Measurements from ENCODE around the gene HINT1.
"Not testable (repeated sequence)": the region's sequence is repeated elsewhere in the genome, so short reads cannot be mapped to it uniquely, and the experiment has no call there.

The HINT1 gene

DNA sequence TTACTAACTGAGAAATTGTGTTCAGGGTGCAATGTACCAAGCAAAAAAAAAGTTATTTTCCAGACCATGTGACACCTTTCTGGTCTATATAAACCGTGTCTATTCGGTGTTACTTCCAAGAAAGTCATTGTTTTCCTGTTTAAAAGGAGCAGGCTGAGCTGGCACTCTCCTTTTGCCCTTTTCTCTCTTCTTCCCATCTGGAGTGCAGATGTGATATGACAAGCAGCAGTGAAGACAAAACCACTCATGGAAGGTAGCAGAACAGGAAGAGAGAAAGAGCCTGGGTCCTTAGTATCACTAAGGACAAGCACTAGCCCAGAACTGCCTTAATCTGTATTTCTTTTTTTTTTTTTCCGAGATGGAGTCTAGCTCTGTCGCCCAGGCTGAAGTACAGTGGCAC is 31.3 kb upstream of the HINT1 start:
- H3K4me3 ChIP-seq (ENCODE audit: low read depth, low read length), result no peak overlapping the region
- no peaks in the 10 kb centered on the region for H3K4me1 ChIP-seq (ENCODE audit: control insufficient read depth, insufficient read depth, low read length)
- no peaks in the 10 kb centered on the region for H3K9me3 ChIP-seq (ENCODE audit: control insufficient read depth, insufficient read depth, low read length)
- no peak overlapping the region for H3K9ac ChIP-seq (ENCODE audit: low read depth, low read length)
- H3K36me3 ChIP-seq (ENCODE audit: control insufficient read depth, insufficient read depth, low read length), result no peaks in the 10 kb centered on the region
- no peaks in the 10 kb centered on the region for H3K27me3 ChIP-seq (ENCODE audit: control insufficient read depth, insufficient read depth, low read length)

GRCh38 chr5:131195696-131196095 is 30.6 kb upstream of the HINT1 start:
- no peaks in the 10 kb centered on the region for H3K9me3 ChIP-seq (ENCODE audit: control insufficient read depth, insufficient read depth, low read length)
- no peak overlapping the region for H3K9ac ChIP-seq (ENCODE audit: low read depth, low read length)
- H3K4me3 ChIP-seq (ENCODE audit: low read depth, low read length), result no peak overlapping the region
- H3K36me3 ChIP-seq (ENCODE audit: control insufficient read depth, insufficient read depth, low read length), result no peaks in the 10 kb centered on the region
- no peaks in the 10 kb centered on the region for H3K27me3 ChIP-seq (ENCODE audit: control insufficient read depth, insufficient read depth, low read length)
- H3K4me1 ChIP-seq (ENCODE audit: control insufficient read depth, insufficient read depth, low read length), result no peaks in the 10 kb centered on the region

GRCh38 chr5:131194725-131195124 is 29.7 kb upstream of the HINT1 start:
- H3K36me3 ChIP-seq (ENCODE audit: control insufficient read depth, insufficient read depth, low read length), result no peaks in the 10 kb centered on the region

DNA sequence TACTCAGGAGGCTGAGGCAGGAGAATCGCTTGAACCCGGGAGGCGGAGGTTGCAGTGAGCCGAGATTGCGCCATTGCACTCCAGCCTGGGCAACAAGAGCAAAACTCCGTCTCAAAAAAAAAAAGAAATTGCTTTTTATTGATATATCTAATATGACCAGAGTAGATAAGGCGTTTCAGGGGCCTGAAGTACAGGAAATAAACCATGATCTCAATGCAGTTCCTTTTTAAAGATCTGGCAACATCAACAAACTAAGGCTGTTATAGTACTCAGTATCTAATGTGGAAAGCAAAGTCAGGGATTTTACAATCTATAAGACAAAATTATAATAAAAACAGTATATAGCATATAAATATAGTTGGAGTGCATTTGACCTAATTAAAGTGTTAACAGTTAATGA is 28.8 kb upstream of the HINT1 start:
- not testable (repeated sequence) for H3K4me1 ChIP-seq (ENCODE audit: control insufficient read depth, insufficient read depth, low read length); H3K36me3 ChIP-seq (ENCODE audit: control insufficient read depth, insufficient read depth, low read length); H3K9me3 ChIP-seq (ENCODE audit: control insufficient read depth, insufficient read depth, low read length); H3K9ac ChIP-seq (ENCODE audit: low read depth, low read length); H3K27me3 ChIP-seq (ENCODE audit: control insufficient read depth, insufficient read depth, low read length); H3K4me3 ChIP-seq (ENCODE audit: low read depth, low read length)

More at GRCh38 chr5:131194725-131195124, 29.7 kb upstream of the HINT1 start:
- Histone ChIP-seq H3K9ac (ENCODE audit: low read depth, low read length) (no peak overlapping the region), H3K27me3 (ENCODE audit: control insufficient read depth, insufficient read depth, low read length) (no peaks in the 10 kb centered on the region), H3K9me3 (ENCODE audit: control insufficient read depth, insufficient read depth, low read length) (no peaks in the 10 kb centered on the region), H3K4me3 (ENCODE audit: low read depth, low read length) (no peak overlapping the region), H3K4me1 (ENCODE audit: control insufficient read depth, insufficient read depth, low read length) (no peaks in the 10 kb centered on the region)

DNA sequence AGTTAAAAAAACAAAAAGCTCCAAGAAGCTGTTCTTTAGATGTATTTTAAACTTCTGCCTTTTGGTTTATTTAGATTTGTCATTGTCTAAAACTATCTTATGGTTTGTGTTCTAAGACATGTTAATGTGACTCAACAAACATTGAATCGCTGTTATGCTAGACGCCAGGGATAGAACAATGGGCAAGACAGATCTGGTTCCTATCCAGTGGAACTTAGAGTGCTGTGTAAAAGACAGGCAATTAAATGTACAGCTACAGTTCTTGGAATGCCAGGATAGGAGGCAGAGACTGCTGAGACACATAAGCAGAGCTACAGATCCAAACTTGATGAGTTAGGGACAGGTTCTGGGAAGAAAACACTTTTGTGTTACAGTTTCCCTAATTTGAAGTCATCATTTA is 28.1 kb upstream of the HINT1 start:
- Histone ChIP-seq H3K4me3 (ENCODE audit: low read depth, low read length) (no peak overlapping the region), H3K36me3 (ENCODE audit: control insufficient read depth, insufficient read depth, low read length) (no peaks in the 10 kb centered on the region), H3K27me3 (ENCODE audit: control insufficient read depth, insufficient read depth, low read length) (no peaks in the 10 kb centered on the region), H3K4me1 (ENCODE audit: control insufficient read depth, insufficient read depth, low read length) (no peaks in the 10 kb centered on the region), H3K9ac (ENCODE audit: low read depth, low read length) (no peak overlapping the region), H3K9me3 (ENCODE audit: control insufficient read depth, insufficient read depth, low read length) (no peaks in the 10 kb centered on the region)

GRCh38 chr5:131186561-131187256 is 21.7 kb upstream of the HINT1 start:
- Histone ChIP-seq H3K36me3 (ENCODE audit: control insufficient read depth, insufficient read depth, low read length) (no peaks in the 10 kb centered on the region), H3K9me3 (ENCODE audit: control insufficient read depth, insufficient read depth, low read length) (no peaks in the 10 kb centered on the region), H3K27me3 (ENCODE audit: control insufficient read depth, insufficient read depth, low read length) (no peaks in the 10 kb centered on the region), H3K4me3 (ENCODE audit: low read depth, low read length) (no peak overlapping the region), H3K4me1 (ENCODE audit: control insufficient read depth, insufficient read depth, low read length) (no peaks in the 10 kb centered on the region), H3K9ac (ENCODE audit: low read depth, low read length) (no peak overlapping the region)

DNA sequence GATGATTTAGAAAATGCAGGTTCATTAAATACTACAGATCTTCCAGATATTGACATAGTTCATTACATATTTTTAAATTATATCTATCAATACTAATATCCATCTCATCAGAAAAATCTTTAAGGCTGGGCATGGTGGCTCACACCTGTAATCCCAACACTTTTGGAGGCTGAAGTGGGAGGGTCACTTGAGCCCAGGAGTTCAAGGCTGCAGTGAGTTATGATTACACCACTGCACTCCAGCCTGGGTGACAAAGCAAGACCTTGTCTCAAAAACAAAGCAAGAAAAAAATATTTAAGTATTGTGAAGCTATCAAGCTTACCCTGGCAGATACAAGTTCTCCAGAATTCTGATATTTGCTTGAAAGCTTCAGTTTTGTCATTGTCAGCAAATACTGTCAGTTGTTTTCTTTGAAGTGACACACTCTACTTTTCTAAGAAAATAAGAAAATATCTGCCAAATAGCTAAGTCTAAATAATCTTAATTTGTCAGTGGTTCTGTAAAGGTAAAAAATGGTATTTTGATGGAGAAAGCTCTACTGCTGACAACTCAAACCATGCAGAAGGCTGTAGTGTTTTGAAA is 20.6 kb upstream of the HINT1 start:
- Histone ChIP-seq H3K27me3 (ENCODE audit: control insufficient read depth, insufficient read depth, low read length) (no peaks in the 10 kb centered on the region), H3K9me3 (ENCODE audit: control insufficient read depth, insufficient read depth, low read length) (no peaks in the 10 kb centered on the region), H3K36me3 (ENCODE audit: control insufficient read depth, insufficient read depth, low read length) (no peaks in the 10 kb centered on the region), H3K4me3 (ENCODE audit: low read depth, low read length) (no peak overlapping the region), H3K9ac (ENCODE audit: low read depth, low read length) (no peak overlapping the region), H3K4me1 (ENCODE audit: control insufficient read depth, insufficient read depth, low read length) (no peaks in the 10 kb centered on the region)

GRCh38 chr5:131182839-131183238 is 17.8 kb upstream of the HINT1 start:
- Histone ChIP-seq H3K4me1 (ENCODE audit: control insufficient read depth, insufficient read depth, low read length) (no peaks in the 10 kb centered on the region), H3K9ac (ENCODE audit: low read depth, low read length) (no peak overlapping the region)

DNA sequence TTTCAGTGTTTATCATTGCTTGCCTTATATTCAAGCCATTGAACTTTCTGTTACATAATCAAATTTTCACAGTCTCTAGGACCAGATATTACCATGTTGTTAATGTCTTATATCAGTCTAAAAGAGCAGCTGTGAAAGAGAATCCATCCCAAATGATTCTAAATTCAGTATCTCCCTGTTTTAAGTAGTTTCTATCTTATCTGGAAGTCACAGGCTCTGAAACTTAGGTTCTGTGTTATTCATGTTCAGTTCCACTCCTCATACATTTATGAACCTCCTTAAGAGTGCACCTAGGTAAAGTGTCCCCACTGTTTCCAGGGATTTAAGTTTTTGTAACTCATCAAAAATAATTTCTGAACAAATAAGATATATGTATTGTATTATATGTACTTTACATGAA is 15.4 kb upstream of the HINT1 start:
- no peak overlapping the region for H3K4me3 ChIP-seq (ENCODE audit: low read depth, low read length)
- H3K9ac ChIP-seq (ENCODE audit: low read depth, low read length), result no peak overlapping the region
- no peaks in the 10 kb centered on the region for H3K4me1 ChIP-seq (ENCODE audit: control insufficient read depth, insufficient read depth, low read length)
- no peaks in the 10 kb centered on the region for H3K27me3 ChIP-seq (ENCODE audit: control insufficient read depth, insufficient read depth, low read length)
- H3K9me3 ChIP-seq (ENCODE audit: control insufficient read depth, insufficient read depth, low read length), result no peaks in the 10 kb centered on the region
- H3K36me3 ChIP-seq (ENCODE audit: control insufficient read depth, insufficient read depth, low read length), result no peaks in the 10 kb centered on the region

More at GRCh38 chr5:131182839-131183238, 17.8 kb upstream of the HINT1 start:
- Histone ChIP-seq H3K9me3 (ENCODE audit: control insufficient read depth, insufficient read depth, low read length) (no peaks in the 10 kb centered on the region), H3K27me3 (ENCODE audit: control insufficient read depth, insufficient read depth, low read length) (no peaks in the 10 kb centered on the region), H3K4me3 (ENCODE audit: low read depth, low read length) (no peak overlapping the region), H3K36me3 (ENCODE audit: control insufficient read depth, insufficient read depth, low read length) (no peaks in the 10 kb centered on the region)

- peak overlapping the region; percentile 28 for H3K9ac ChIP-seq (ENCODE audit: low read depth, low read length)
- H3K27me3 ChIP-seq (ENCODE audit: control insufficient read depth, insufficient read depth, low read length), result no peaks in the 10 kb centered on the region
- peak overlapping the region; percentile 89 for H3K4me3 ChIP-seq (ENCODE audit: low read depth, low read length)
- H3K9me3 ChIP-seq (ENCODE audit: control insufficient read depth, insufficient read depth, low read length), result no peaks in the 10 kb centered on the region
- H3K4me1 ChIP-seq (ENCODE audit: control insufficient read depth, insufficient read depth, low read length), result peaks cover 3% of the 10 kb centered on the region
- H3K36me3 ChIP-seq (ENCODE audit: control insufficient read depth, insufficient read depth, low read length), result no peaks in the 10 kb centered on the region
These were observed 6.3 kb upstream of the HINT1 start for GRCh38 chr5:131171276-131171810.

DNA sequence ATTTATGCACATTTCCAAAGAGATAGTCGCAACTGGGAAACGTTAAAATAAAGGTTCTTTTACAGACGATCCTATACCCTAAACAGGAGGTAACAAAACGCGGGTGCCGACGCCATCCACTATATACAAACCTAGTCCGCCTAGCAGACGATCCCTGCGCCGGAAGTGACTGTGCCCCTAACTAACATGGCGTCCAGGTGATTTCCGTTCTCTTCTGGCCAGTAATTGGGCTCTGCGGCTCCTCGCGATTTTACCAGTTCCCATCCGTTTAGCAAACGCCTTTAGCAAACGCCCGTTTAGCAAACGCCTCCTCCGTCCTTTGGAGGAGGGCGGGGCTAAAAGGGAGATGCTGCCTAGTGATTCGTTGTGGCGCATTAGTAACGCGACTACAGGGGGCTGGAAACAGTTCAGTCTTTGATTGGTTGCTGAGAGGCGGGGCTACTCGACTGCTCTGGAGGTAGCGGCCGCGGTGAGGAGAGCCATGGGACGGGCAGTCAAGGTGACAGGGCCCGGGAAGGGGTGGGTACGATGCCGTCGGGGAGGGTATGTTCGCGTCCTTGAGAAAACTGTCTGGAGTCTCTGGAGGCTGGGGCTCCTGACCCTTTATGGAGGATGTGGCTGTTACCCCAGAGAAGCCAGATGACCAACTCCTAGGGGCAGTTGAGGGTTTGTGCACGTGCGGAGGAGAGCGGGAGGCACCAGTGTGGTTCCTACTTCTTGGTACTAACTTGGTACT is 5.7 kb upstream of the HINT1 start, which contains the start of gene LYRM7:
LYRM7 (plus strand) TSS at position 405 of the 736 bp plus-strand sequence; CDS start at position 482, 77 bp downstream.
- Histone ChIP-seq H3K9ac (ENCODE audit: low read depth, low read length) (peak within 1 kb of the TSS; percentile 84), H3K4me3 (ENCODE audit: low read depth, low read length) (peak within 1 kb of the TSS; percentile 89), H3K9me3 (ENCODE audit: control insufficient read depth, insufficient read depth, low read length) (no peaks in the 10 kb centered on the region), H3K36me3 (ENCODE audit: control insufficient read depth, insufficient read depth, low read length) (no peaks in the 10 kb centered on the region), H3K27me3 (ENCODE audit: control insufficient read depth, insufficient read depth, low read length) (no peaks in the 10 kb centered on the region), H3K4me1 (ENCODE audit: control insufficient read depth, insufficient read depth, low read length) (peaks cover 3% of the 10 kb centered on the region)
